EL (cell line): Measurements from ENCODE around the gene VWA7.
"Not testable (repeated sequence)": the region's sequence is repeated elsewhere in the genome, so short reads cannot be mapped to it uniquely, and the experiment has no call there.

Experiments used
- DNase-seq: peaks from one replicate; pipeline ENCODE4 v3.0.0-alpha.2; 2016

Gene VWA7

GRCh38 chr6:31799781-31800180 lies 22.7 kb upstream of the VWA7 start:
- peak; percentile 67 for DNase-seq

GRCh38 chr6:31797588-31797987 lies 20.5 kb upstream of the VWA7 start:
- DNase-seq: no peak

- no peak for DNase-seq
Measured at GRCh38 chr6:31796993-31797385, 19.9 kb upstream of the VWA7 start.

GRCh38 chr6:31795616-31796298 lies 18.6 kb upstream of the VWA7 start, which contains the start of gene VARS1:
TSS of gene VARS1 (minus strand) at chr6:31795752. CDS start at chr6:31795217, 535 bp downstream.
- DNase-seq: peak; percentile 93

- DNase-seq: no peak
Measured at GRCh38 chr6:31794866-31795615, 17.9 kb upstream of the VWA7 start.

- DNase-seq: peak; percentile 42
Measured at GRCh38 chr6:31794294-31794865, 17.3 kb upstream of the VWA7 start.

- DNase-seq: not testable (repeated sequence)
Measured at GRCh38 chr6:31793927-31794245, 16.8 kb upstream of the VWA7 start.

- DNase-seq: peak; percentile 73
Measured at GRCh38 chr6:31792761-31793171, 15.6 kb upstream of the VWA7 start.

- no peak for DNase-seq
Measured at GRCh38 chr6:31792090-31792374, 14.9 kb upstream of the VWA7 start.

GRCh38 chr6:31791324-31792089 lies 14.4 kb upstream of the VWA7 start:
- peak; percentile 61 for DNase-seq

GRCh38 chr6:31785475-31785874 lies 8.3 kb upstream of the VWA7 start:
- DNase-seq: no peak

- no peak for DNase-seq
Measured at GRCh38 chr6:31784098-31784925, 7.2 kb upstream of the VWA7 start.

GRCh38 chr6:31782126-31782855 lies 5.2 kb upstream of the VWA7 start:
- no peak for DNase-seq

- DNase-seq: no peak
Measured at GRCh38 chr6:31781244-31782125, 4.4 kb upstream of the VWA7 start.

GRCh38 chr6:31780507-31781243 lies 3.5 kb upstream of the VWA7 start:
- DNase-seq: no peak

GRCh38 chr6:31779908-31780307 lies 2.8 kb upstream of the VWA7 start:
- DNase-seq: no peak

- no peak for DNase-seq
Measured at GRCh38 chr6:31778999-31779885, 2.1 kb upstream of the VWA7 start.

GRCh38 chr6:31778193-31778592 lies 1.1 kb upstream of the VWA7 start:
- DNase-seq: no peak

- DNase-seq: no peak
Measured at GRCh38 chr6:31777667-31778050, 531 bp upstream of the VWA7 start.
